Measurements from ENCODE around the gene WDR90.

WDR90 gene

DNA sequence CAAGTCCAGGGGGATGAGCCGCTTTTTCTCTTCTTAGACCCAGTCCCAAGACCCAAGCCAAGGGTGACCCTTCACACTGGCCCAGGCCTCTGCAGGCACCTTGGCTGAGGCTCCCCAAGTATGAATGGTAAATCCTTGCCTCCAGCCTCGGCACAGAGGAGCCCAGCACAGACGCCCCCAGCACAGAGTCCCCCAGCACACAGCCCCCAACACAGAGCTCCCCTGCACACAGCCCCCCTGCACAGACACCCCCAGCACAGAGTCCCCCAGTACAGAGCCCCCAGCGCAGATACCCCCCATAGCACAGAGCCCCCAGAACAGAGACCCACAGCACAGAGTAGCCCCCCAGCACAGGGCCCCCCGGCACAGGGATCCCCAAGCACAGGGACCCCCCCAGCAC, 8.6 kb upstream of the WDR90 start:
- DNase-seq: no peak

DNA sequence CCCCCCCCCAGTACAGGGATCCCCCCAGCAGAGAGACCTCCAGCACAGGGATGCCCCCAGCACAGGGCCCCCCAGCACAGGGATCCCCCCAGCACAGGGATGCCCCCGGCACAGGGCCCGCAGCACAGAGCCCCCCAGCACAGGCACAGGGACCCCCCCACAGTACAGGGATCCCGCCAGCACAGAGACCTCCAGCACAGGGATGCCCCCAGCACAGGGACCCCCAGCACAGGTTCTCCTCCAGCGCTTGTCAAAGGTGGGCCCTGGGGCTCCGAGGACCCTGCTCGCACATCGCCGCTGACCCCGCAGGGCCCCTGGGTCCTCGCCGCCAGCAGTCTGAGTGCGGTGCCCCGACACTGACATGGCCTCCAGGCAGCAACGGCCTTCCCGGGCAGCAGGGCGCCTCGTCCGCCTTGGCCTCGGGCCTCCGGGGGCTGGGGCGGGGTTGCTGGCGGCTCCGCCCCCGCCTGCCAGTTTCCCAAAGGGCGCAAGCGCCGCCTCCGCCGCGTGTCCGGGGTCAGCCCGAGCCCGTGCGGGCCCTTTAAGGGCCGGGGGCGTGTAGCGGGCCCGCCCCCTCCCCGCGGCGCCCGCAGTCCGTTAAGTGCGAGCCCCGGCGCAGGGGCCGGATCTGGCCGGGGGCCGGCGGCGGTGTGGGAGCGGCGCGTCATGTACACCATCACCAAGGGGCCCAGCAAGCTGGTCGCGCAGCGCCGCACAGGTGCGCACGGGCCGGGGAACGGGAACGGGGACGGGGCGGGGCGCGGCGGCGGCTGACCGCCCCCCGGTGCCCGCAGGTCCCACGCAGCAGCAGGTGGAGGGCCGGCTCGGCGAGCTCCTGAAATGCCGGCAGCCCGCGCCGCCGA, 7.6 kb upstream of the WDR90 start, which contains the start of gene MCRIP2:
Gene MCRIP2 (plus strand): TSS at position 503 of the 863 bp plus-strand sequence. CDS start 164 bp downstream, at position 667.
- DNase-seq: peak in 1 of 4 experiments; percentile 51

DNA sequence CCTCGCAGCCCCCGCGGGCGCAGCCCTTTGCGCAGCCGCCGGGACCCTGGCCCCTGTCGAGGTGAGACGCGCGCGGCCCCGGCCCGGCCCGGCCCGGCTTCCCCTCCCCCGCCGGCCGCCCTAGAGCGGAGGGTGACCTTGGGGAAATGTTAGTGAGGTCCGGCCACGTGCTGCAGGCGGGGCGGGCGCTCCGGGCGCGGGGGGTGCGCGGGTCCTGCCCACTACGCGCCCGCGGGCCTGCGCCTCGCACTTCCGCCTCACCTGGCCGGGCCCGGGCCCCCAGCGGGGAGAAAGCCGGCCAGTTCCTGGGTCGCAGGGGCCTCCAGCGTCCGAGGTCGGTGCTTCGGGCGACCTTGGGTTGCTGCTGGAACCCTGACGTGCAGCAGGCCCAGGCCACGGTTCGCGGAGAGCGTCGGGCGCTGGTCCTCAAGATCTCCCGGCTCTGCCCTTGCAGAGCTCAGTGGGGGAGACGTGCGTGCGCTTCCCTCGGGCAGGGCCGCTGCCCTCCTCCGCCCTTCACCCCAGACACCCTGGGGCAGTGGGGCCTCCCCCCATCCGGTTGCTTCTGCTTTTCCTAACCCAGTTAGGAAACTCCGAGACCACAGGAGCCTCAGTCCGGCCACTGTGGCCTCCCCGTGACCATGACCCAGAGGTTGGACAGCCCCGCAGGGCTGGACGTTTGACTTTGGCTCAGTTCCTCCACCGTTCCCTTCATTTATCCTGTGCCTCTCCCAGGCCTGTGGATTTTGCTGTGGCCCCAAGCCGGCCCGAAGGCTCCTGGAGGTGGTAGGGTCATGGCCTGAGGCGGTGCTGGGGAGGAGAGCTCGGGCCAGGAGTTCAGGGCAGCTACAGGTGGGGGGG, 6.7 kb upstream of the WDR90 start:
- no peak for DNase-seq

DNA sequence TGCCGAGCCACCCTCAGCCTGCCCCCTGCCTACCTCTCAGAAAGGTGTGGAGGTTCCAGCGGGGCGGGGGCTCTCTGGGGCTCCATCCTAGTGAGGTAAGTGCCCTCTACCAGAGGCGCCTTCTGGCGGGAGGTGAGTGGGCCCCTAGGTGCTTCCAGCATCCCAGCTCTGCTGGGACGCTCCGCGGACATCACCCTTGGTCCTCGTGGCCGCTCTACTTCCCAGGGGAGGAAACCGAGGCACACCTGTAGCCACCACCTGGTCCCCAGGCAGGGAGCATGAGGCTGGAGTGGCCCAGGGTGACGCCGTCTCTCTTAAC, 6.2 kb upstream of the WDR90 start:
- DNase-seq: no peak

DNA sequence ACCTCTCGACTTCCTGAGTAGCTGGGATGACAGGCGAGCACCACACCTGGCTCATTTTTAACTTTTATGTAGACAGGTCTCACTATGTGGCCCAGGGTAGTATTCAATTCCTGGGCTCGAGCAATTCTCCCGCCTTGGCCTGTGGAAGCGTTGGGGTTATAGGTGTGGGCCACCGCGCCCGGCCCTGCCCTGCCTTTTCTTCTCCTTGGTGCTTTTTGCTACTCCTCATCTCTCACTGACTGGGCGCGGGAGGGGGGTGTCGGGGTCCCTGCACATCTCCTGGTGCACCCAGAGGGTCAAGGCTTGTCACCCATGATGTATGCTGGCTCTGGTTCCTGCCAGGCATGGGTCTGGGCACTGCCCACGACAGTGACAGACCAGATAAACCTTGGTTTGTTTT, 4.6 kb upstream of the WDR90 start:
- no peak for DNase-seq

DNA sequence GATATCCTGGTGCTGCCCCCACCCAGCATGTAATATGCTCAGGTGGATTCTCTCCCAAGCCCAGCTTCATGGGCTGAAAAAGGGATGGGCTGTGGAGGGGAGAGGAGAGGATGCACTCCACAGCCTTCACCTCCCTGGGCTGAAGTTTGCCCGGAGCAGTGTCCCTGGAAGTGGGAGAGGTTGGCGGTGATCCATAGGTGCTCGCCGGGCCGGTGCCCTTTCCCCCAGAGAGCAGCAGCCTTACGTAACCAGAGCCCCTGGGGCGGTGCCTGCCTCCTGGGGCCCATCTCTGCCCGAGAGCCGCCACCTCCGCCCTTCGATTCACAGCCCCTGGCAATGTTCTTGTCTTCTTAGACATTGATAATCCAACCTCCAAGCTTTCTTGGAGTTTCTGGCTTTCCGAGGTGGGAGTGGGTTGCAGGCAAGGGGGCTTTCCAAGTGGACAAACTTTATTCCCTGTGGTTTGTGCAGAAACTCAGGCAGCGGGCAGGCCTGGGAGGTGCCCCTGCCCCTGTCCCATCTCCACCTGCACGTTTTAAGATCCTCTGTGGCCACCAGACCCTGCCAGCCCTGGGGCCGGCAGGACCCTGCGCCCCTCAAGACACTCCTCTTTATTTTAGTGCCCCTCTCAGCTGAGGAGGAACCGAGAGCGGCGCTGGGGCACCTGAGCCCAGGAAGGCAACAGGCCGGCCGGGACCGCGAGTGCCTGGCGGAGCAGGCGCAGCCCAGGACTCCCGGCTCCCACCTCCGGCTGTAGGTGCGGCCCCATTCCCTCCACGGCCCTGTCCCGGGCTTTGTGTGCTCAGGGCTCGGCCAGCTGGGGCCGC, 3.1 kb upstream of the WDR90 start:
- no peak for DNase-seq

DNA sequence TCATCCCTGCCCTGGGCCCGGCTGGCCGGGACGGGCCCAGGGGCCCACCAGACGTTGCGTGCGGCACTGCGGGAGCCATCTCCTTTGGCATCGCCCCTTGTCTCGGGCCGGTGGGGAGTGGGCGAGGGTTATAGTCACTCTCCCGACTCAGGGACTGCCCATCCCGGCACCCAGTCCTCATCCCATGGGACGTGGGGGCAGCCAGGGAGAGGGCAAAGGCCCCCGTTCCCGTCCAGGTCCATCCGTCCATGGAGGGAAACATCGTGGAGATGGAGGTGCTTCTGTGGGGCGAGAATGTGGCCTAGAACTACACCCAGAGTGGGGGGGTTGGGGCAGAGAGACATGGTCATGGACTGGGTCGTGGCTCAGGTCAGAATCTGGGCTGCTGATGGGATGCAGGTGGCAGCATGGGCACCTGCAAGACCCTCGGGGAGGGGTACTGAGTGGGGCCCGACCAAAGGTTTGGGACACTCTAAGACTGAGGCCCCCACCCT, 2.4 kb upstream of the WDR90 start:
- DNase-seq: no peak

DNA sequence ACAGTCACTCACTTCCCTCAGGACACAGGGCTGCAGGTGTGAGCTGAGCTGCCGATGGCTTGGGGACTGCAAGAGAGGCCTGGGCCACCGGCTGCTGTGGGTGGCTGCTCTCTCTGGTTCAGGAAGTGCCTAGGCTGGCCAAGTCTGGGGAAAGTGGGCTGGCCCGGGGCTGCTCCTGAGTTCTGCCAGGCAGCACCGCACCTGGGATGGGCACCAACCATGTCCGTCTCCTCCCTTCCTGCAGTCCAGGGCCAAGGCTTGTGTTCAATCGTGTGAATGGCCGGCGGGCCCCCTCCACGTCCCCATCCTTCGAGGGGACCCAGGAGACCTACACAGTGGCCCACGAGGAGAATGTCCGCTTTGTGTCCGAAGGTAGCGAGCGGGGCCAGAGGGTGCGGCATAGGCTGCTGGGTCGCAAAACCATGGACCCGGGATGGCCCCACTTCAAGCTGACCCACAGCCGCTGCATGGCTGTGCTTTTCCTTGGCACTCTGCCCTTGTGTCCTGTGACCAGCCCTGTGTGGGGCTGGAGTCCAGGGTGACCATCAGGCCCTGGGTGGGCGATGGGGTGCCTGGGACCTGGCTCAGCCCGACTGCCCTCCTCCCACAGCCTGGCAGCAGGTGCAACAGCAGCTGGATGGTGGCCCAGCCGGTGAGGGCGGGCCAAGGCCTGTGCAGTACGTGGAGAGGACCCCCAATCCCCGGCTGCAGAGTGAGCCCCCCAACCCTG, 1.8 kb upstream of the WDR90 start:
- no peak for DNase-seq

DNA sequence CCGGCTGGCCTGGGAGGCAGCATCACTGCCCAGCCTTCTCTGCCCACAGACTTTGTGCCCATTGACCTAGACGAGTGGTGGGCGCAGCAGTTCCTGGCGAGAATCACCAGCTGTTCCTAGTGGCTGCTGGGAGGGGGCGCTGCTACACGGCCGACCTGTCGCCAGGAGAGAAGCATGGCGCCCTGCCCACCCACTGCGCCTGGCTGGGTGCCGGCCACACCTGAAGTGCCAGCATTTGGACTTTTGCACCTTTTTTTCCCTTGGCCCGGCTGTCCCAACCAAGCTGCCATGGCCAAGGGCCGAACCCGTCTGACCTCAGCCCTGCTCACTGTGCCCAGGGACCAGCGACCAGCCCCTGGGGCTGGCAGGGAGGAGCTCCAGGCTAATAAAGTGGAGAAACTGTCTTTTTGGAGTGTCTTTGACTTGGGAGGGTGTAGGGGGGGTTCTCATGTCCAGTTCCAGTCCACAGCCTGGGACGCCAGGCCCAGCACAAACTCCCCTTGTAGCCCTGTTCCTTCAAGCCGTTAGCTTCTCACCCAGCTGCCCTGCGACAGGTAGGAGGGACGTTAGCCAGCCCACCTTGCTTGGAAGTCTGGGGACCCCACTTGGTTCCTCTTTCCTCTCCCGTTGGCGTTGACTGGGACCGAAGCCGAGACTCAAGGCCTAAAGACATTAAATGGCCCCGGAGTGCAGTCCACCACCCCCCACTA, 939 bp upstream of the WDR90 start:
- no peak for DNase-seq

DNA sequence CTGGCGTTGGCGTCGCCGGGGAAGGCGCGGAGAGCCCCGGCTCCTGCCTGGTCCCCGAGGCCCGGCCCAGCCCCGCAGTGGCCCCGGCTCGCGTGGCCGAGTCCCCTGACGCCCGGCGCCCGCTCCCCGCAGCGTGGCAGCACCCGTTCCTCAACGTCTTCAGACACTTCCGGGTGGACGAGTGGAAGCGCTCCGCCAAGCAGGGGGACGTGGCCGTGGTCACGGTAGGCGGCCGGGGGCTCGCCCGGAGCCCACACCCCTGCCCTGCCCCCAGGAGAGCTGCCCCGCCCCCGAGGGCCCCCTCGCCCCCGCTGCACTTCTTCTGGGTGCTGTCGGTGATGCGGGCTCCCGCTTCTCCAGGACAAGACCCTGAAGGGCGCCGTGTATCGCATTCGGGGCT, 466 bp downstream of the WDR90 start:
- no peak for DNase-seq

DNA sequence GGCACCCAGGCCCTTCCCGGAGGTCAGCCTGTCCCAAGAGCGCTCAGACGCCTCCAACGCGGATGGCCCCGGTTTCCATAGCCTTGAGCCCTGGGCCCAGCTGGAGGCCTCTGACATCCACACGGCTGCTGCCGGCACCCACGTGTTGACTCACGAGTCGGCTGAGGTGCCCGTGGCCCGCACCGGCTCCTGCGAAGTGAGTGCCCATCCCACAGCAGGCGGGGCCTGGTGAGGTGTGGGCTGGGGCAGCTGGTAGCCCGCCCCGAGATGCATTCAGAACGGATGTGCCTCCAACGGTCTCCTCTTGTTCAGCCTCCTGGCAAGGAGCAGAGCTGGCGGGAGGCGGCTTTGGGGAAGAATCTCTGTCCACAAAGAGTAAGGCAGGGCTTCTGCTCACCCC, 2.7 kb downstream of the WDR90 start:
- no peak for DNase-seq

DNA sequence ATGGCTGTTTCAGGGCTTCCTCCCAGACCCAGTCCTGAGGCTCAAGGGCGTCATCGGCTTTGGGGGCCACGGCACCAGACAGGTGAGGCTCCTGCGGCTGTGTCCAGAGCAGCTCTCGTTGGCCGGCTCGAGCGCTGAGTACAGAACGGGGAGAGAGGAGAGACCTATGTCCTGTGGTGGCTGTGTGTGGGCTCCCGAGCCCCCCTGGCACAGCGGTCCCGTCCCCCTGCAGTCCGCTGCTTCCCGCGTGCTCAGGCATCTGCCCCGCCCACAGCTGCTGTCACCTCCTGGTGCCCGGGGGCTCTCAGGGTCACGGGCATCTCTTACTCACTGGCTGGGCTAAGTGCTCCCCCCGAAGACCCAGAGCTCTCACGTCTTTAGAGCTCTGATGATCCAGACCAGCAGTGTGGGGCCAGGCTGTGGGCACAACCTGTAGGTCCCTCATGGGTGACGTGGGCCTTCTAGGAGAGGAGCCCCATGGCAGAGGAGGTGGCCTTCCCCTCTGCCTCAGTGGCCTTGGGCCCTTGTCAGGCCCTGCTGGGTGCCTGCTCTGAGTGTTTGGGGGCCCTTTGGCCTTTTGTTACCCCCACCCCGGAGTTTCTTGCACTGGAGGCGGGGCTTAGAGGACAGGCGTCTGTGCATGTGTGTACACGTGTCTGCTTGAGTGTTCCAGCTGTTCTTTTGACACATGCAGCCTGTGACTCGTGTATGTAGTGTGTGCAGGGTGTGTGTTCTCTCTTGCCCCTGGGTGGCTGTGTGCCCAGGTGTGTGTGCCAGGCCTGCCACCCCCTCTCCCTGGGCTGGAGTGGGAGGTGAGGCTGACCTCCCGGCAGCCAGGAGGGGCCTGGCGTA, 3.5 kb downstream of the WDR90 start:
- no peak for DNase-seq

DNA sequence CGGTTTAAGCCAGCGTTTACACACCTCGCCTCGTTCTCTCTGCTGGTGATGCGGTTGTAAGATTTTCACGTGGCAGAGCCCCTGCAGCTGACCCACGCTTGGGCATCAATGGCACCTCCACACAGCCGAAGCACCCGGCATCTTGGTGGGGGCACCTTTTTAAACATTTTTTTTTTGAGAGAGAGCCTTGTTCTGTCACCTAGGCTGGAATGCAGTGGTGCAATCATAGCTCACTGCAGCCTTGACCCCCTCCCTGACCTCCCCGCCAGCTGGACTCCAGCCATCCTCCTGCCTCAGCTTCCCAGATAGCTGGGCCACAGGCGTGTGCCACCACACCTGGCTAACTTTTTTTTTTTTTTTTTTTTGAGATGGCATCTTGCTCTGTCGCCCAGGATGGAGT, 4.9 kb downstream of the WDR90 start:
- no peak for DNase-seq

DNA sequence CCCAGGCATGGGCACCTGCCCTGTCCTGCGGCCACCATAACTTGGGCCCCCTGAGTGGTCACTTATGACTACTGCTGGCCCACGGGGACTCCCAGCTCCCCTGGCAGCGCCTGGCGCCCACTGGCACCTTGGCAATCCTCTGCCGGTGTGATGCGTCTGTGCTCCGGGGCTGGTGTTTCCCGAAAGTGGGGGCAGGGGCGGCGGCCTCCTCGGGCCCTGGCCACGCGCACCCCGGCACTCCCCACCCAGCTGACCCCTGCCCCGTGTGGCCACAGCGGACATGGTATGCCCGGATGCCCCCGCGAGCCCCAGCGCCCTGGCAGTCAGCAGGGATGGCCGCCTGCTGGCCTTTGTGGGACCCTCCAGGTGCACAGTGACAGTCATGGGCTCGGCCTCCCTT, 8.3 kb downstream of the WDR90 start:
- no peak for DNase-seq

DNA sequence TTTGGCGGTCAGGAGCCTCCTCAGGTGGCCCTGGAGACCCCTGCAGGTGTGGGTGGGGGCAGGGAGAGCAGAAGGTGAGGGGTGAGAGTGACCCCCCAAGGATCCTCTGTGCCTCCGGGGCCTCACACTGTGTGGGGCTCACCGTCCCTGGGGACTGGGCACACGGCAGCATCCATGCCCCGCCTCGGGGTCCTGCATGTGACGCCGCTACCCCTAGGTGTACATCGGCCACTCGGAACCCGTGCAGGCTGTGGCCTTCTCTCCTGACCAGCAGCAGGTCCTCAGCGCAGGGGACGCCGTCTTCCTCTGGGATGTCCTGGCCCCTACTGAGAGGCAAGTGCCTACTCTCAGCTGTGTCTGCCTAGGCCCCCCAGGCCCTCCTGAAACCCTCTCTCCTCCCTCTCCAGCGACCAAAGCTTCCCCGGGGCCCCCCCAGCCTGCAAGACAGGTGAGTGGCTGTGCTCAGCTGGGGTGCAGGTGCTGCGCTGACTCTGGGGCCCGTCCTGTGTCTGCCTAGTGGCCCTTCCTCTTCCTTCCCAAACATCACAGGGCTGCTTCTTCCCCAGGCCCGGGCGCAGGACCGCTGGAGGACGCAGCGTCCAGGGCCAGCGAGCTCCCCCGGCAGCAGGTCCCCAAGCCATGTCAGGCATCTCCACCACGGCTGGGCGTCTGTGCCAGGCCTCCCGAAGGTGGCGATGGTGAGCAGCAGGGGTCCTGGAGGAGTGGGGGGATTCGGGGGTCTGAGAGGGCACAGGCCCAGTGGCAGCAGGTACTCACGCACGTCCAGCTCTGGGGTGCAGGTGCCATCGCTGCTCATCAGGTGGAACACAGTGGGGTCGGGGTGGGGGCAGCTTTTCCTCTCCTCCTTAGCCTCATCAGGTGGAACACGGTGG, 9.8 kb downstream of the WDR90 start:
- no peak for DNase-seq

DNA sequence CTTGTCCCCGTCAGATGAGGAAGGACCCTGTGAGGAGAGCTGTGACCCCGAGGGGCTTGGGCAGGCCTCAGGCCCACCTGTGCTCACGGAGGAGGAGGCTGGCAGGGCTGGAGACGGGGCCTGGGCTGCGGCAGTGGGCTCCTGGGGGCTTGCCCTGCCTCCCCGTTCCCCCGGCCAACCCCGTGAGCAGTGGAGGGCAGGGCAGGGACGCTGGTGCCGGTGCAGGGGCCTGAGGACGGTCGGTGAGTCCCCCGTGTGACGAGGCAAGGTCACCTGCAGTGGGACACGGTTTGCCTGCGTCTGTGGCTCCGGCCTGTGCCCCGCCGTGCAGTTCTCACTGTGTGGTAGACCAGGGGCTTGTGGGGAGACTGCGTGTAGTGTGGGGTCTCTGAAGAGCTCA, 10.5 kb downstream of the WDR90 start:
- no peak for DNase-seq

DNA sequence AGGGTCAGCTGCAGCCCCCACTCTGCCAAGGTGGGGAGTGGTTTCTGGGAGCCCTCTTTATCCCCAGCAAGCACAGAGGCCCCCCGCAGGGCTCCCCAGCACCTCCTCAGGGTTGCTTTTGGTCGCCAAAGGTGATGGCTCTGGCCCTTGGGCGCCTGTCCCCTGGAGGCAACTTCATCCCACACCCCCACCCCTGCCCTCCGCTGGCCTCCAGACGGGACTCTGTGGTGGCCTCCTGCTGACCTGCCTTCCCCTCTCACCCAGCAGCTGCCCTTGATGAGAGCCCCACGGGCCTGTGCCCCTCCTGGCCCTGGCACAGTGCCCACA, 10.9 kb downstream of the WDR90 start:
- DNase-seq: no peak

DNA sequence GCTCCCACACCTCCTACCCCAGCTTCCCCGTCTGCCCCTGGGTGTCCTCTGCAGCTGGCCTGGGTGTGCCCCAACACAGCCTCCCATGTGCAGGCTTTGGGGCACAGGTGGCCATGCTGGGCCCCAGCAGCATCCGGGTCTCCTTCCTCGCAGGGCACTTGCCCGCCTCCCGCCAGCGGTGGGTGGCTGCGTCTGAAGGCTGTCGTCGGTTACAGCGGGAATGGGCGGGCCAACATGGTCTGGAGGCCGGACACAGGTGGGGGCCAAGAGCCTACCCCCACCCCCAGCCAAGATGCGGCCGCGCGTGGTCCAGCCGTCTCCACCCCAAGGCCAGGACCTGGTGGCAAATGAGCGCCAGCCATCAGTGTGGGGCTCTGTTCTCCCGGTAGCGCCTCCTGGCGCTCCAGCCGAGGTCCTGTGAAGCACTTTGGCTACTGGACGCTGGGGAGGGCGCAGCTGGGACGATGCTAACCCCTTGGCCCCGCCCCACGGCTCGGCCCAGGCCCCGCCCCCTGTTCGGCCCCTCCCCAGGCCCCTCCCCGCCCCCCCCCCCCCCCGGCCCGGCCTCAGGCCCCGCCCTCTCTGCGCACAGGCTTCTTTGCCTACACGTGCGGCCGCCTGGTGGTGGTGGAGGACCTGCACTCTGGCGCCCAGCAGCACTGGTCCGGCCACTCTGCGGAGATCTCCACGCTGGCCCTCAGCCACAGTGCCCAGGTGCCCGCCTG, 11.5 kb downstream of the WDR90 start:
- DNase-seq: peak in 3 of 4 experiments; percentile 50 to 75 (median 61)

DNA sequence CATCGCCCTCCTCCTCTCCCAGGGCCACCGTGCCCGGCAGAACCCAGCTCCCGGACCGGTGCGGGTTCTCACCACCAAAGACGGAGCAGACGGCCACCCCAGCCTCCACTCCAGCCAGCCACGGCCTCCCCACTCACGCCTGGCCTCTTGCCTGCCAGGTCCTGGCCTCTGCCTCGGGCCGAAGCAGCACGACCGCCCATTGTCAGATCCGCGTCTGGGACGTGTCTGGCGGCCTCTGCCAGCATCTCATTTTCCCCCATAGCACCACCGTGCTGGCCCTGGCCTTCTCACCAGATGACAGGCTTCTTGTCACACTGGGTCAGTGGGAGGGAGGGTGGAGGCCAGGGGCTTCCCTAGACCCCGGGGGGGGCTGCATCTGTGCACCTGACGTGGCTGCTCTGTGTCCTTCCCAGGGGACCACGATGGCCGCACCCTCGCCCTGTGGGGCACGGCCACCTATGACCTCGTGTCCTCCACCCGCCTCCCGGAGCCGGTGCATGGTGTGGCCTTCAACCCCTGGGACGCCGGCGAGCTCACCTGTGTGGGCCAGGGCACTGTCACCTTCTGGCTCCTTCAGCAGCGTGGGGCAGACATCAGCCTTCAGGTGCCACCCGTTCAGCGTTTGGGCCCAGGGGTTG, 12.1 kb downstream of the WDR90 start:
- DNase-seq: no peak

All from activated naive CD4-positive, alpha-beta T cell (primary cell).